Hepatic stellate cell (primary cell): ENCODE data around the gene APAF1.

Experiments
- DNase-seq: peaks from one replicate; pipeline ENCODE4 v3.0.0; 2011; ENCODE audit warnings: low spot score

Gene APAF1

DNA sequence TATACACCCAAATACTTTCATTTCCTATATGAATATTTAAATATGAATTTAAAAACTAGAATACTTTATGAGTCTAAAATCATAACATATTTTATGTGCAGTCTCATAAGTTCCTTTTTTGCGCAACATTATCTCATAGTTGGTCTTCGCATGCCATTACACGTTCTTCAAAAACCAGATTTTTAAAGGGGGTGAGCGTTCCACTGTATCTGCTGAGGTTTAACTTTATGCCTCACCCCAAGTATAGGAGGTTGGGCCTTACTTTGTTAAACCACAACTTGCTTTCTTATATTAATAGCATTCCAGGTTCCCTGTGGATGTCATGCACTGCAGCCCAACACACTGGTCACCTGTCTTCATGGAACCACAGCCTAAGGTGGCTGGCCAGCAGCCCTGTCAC lies 118.6 kb downstream of the APAF1 start:
- no peak for DNase-seq

GRCh38 chr12:98767248-98767647 lies 122.2 kb downstream of the APAF1 start:
- no peak for DNase-seq

- no peak for DNase-seq
These were observed 124.0 kb downstream of the APAF1 start for GRCh38 chr12:98769068-98769467.

- DNase-seq: no peak
These were observed 125.1 kb downstream of the APAF1 start for GRCh38 chr12:98770230-98770629.

GRCh38 chr12:98771811-98772752 lies 127.0 kb downstream of the APAF1 start:
- no peak for DNase-seq

DNA sequence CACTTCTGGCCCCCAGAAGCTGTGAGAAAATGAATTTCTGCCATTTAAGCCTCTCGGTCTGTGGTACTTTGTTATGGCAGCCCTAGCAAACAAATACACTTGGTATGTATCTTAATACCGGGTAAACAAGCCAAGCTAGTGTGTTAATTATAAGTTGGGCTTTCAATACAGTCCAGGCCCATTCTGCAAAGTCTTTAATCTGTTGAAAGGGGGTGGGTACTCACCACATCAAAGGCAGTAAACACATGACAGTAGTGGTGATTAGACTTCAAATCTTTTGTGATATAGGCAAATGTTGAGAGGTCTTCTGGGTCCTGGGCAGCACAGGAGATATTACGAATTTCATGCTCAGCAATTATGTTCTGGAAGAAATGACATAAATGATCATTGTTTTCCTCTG lies 127.7 kb downstream of the APAF1 start:
- no peak for DNase-seq

- DNase-seq: no peak
These were observed 135.2 kb downstream of the APAF1 start for GRCh38 chr12:98780261-98780660.

GRCh38 chr12:98783420-98783819 lies 138.3 kb downstream of the APAF1 start:
- no peak for DNase-seq
